ENCODE results near the gene SIKE1.
"Not testable (repeated sequence)": the region's sequence is repeated elsewhere in the genome, so short reads cannot be mapped to it uniquely, and the experiment has no call there.

The SIKE1 gene

DNA sequence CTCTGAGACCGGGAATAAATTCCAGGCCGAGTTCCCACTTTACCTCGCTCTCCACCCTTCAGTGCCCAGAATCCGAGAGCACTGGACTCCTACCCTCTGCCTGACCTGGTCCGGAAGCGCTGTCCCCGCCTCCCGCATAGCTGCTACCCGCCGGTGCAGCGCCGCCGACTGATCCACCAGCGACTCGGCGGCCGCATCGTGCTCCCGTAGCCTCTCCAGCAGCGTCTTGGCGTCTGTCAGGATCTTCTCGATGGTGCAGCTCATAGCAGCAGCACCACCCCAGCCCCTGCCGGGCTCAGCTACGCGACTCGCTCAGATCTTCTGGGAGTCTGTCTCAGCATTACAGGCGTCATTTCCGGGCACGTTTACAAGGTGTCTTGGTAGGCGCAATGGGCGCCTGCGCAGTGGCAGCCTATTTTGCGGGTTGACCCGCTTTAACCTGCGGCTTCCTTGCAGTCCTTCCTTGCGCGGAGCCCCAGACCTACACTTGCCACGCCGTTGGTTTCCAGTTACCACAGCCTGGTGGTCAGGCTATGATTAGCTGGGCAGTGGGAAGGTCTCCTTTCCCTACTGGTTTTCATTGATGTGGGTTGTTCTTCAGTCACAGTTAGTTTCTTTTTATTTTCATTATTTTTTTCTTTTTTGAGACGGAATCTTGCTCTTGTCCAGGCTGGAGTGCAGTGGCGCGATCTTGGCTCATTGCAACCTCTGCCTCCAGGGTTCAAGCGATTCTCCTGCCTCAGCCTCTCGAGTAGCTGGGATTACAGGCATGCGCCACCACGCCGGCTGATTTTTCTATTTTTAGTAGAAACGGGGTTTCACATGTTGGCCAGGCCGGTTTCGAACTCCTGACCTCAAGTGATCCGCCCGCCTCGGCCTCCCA, at the start of gene SIKE1:
TSS of gene SIKE1 (minus strand) at position 342 of the 883 bp plus-strand sequence. CDS start at position 264, 78 bp downstream.
- peak; percentile 96 for DNase-seq (ENCODE audit: low spot score)

DNA sequence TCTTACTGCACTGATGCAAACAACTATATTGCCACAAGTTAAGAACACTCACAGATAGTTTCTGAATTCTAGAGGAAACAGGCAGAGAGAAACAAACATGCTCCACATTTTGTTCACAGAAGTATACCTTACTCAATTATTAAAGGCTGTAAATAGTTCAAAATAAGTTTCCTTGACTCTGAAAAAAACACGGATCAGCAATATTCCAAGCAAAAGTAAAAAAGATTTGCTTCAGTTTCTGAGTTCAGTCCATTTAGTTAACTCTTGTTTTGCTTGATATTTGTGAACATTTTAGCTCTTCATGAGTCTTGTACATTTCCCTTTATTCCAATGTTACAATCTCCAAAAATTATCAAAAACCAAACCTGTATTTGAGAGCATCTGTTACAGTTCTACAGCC, 49.6 kb upstream of the SIKE1 start:
- not testable (repeated sequence) for DNase-seq (ENCODE audit: low spot score)

- peak; percentile 33 for DNase-seq (ENCODE audit: low spot score)
These were observed 47.8 kb upstream of the SIKE1 start for GRCh38 chr1:114828251-114828650.

DNA sequence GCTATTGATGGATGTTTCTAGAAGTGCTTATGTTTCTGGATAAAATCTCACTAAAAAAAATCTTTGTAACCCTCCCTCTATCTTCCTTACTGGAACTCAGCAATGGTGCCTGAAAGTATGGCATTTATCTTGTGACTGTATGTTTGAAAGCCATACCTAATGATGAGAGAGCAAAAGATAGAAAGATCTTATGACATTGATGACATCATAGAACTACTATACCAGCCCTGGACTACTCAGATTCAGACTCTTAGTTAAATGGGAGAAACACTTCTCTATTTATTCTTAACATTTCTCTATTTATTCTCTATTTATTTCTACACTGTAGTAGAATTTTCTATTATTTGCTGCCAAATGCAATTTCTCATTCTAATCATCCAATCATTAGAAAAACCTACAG, 41.5 kb upstream of the SIKE1 start:
- DNase-seq (ENCODE audit: low spot score): no peak

GRCh38 chr1:114820392-114820791, 39.9 kb upstream of the SIKE1 start:
- DNase-seq (ENCODE audit: low spot score): no peak

DNA sequence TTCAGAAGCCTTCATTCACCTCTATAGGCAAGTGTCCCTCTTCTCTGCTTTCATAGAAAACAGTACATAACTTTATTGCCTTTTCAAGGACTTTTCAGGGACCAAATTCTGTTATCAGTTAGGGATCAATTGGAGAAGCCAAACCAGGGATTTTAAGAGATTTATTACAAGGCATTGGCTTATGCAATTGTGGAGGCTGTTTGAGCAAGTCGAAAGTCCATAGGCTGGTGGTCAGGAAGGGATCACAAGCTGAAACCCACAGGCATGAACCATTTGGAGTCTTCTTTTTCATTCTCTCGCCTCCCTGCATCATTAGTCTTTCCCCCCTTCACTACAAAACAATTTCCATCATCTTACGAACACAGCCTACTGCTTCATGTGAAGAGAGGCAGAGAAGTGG, 39.4 kb upstream of the SIKE1 start:
- DNase-seq (ENCODE audit: low spot score): no peak

GRCh38 chr1:114804449-114804848, 24.0 kb upstream of the SIKE1 start:
- not testable (repeated sequence) for DNase-seq (ENCODE audit: low spot score)

- peak; percentile 92 for DNase-seq (ENCODE audit: low spot score)
These were observed 22.5 kb upstream of the SIKE1 start for GRCh38 chr1:114803001-114803400.

GRCh38 chr1:114794038-114794437, 13.6 kb upstream of the SIKE1 start:
- no peak for DNase-seq (ENCODE audit: low spot score)

- not testable (repeated sequence) for DNase-seq (ENCODE audit: low spot score)
These were observed 10.1 kb upstream of the SIKE1 start for GRCh38 chr1:114790581-114790980.

DNA sequence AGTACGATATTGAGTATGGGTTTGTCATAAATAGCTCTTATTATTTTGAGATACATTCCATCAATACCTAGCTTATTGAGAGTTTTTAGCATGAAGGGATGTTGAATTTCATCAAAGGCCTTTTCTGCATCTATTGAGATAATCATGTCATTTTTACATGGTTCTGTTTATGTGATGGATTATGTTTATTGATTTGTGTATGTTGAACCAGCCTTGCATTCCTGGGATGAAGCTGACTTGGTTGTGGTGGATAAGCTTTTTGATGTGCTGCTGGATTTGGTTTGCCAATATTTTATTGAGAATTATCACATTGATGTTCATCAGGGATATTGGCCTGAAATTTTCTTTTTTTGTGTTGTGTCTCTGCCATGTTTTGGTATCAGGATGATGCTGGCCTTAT, 6.0 kb upstream of the SIKE1 start:
- DNase-seq (ENCODE audit: low spot score): not testable (repeated sequence)

DNA sequence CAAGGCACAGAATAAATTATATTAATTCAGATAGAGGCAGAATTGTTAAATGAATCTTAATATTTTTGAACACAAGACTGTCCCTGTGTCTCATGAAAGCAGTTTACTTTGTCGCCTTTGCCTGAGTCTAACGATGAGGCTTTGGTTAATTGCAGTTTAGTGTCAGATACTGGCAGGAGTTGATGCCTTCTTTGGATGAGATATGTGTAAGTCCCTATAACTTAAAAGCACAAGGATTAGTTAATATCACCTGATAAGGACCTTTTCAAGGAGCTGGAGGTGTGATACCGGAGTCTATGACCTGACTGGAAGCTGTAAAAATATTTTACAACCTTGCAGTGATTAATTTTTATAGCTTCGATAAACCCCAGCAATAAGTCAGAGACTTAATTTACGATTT, 2.0 kb upstream of the SIKE1 start:
- DNase-seq (ENCODE audit: low spot score): no peak

DNA sequence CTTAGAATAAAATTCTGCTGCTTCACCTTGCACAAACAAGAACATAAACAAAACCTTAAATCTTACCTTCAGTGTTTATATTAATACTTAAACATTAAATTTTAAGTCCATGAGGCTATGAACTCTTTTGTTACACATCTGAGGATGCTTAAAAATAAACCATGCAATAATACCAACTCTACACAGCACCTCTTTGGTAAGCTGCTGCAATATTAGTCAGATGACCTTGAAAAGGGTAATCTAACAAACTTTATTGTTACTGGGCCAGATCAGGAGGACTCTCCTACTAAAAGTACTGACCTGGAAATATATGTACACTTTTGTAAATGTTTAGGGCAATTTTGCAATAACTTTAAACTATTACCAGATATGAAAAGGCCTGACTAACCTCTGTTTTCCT, 763 bp downstream of the SIKE1 start:
- DNase-seq (ENCODE audit: low spot score): no peak

DNA sequence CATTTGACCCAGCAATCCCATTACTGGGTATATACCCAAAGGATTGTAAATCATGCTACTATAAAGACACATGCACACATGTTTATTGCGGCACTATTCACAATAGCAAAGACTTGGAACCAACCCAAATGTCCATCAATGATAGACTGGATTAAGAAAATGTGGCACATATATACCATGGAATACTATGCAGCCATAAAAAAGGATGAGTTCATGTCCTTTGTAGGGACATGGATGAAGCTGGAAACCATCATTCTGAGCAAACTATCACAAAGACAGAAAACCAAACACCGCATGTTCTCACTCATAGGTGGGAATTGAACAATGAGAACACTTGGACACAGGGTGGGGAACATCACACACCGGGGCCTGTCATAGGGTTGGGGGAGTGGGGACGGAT, 3.8 kb downstream of the SIKE1 start:
- not testable (repeated sequence) for DNase-seq (ENCODE audit: low spot score)

- DNase-seq (ENCODE audit: low spot score): no peak
These were observed 8.5 kb downstream of the SIKE1 start for GRCh38 chr1:114771992-114772391.

DNA sequence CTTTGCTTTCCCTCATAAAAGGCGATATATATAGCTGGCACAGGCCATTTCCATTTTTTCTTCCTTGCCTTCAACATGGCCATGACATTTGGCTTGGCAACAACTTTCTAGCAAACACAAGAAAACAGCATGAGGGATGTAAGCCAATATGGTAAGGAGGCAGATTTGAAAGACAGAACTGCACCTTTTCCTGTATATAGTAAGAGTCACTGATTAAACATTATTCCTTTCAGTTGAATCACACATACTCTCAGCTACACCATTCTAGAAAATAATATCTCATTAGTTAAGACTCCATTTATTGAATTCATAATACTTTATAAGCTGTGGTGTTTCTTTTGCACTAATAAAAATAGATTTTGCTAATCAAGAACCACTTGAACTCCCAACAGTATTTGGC, 9.5 kb downstream of the SIKE1 start:
- DNase-seq (ENCODE audit: low spot score): no peak

DNA sequence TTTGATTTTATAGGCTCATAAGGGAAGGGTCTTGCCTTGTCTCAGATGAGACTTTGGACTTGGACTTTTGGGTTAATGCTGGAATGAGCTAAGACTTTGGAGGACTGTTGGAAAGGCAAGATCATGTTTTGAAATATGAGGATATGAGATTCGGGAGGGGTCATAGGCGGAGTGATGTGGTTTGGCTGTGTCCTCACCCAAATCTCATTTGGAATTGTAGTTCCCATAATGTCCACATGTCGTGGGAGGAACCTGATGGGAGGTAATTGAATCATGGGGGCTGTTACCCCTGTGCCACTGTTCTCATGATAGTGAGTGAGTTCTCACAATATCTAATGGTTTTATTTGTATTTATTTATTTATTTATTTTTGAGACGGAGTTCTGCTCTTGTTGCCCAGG, 15.8 kb downstream of the SIKE1 start:
- DNase-seq (ENCODE audit: low spot score): no peak

- peak; percentile 63 for DNase-seq (ENCODE audit: low spot score)
These were observed 22.1 kb downstream of the SIKE1 start for GRCh38 chr1:114758256-114758832.

- peak; percentile 99 for DNase-seq (ENCODE audit: low spot score)
These were observed 22.8 kb downstream of the SIKE1 start, which contains the start of gene CSDE1 for GRCh38 chr1:114757455-114758255. TSS of gene CSDE1 (minus strand) at chr1:114757984. CDS start at chr1:114739890, 18,094 bp downstream.

- peak; percentile 28 for DNase-seq (ENCODE audit: low spot score)
These were observed 23.5 kb downstream of the SIKE1 start for GRCh38 chr1:114756949-114757454.

DNA sequence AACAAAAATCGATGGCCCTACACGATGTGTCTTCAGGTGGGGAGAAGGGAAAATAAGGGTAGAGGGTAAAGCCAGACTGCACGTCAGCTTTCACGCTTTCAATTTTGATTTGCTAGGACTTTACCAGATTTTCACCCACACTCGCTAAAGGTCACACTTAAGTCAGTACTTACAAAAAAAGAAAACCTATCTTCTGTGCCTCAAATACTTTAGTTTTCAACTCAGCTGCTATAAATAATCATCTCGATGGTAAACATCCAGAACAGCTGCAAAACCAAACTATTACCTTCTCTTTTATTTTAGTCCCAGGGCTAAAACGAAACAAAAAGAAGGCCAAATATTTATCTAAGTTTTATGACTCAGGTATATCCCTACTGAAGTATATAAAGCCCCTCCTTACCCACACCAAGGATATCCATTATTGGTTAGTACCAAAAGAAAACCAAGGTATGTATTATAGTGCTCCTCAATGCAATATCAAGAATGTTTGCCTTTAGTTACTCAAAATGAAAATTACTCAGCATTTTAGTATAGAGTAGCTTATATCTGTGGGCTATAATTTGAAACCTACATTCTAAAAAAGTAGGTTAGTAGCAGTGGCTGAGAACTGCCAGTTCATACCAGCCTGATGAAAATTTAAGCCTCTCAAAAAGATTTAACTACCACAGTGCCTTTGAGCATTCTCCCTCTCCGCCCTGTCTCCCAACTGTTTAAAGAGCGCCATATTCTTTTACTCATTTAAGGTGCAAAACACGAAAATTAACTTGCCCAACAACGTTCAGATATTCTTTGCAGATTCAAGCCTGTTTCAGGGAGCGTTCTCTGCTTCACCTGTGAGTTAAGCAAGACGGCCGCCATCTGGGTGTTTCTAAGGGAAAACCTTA, 24.2 kb downstream of the SIKE1 start:
- DNase-seq (ENCODE audit: low spot score): peak; percentile 17
